Body of pancreas (tissue), 4 donors: Measurements from ENCODE around the gene MKRN2.

ENCODE experiments used
- CTCF ChIP-seq, 7 experiments: fragments of 450-650 bp in 4 of 7; fragments of 200-600 bp in 3 of 7; sonication (generic) in 3 of 7; IDR thresholded peaks; one replicate each; pipeline ENCODE4 v1.5.1; 2016 to 2019; ENCODE audit warnings: antibody characterized with exemption in 7 of 7
- POLR2A ChIP-seq, 3 donors: fragments of 450-650 bp; IDR thresholded peaks; one replicate each; pipeline ENCODE4 v1.6.1; 2016; ENCODE audit warnings: antibody characterized with exemption in 3 of 3, mild to moderate bottlenecking in 2 of 3

GRCh38 chr3:12620305-12620704, 63.4 kb downstream of the MKRN2 start:
- TF ChIP-seq POLR2A (IDR thresholded peaks at IDR 0.05) (no peak), CTCF (IDR thresholded peaks at IDR 0.05) (no peak)
